GM12872 (cell line): Measurements from ENCODE around the gene SALL3.

Source experiments
- CTCF ChIP-seq: IDR thresholded peaks from 3 replicates; pipeline ENCODE4 v1.5.1; 2011; ENCODE audit warnings: low read depth, mild to moderate bottlenecking, low read length, moderate library complexity; ENCODE audit not compliant: insufficient read depth

SALL3 gene

GRCh38 chr18:79026491-79026890 lies 46.9 kb downstream of the SALL3 start:
- no peak for TF ChIP-seq CTCF

- TF ChIP-seq CTCF = no peak
These were observed 51.1 kb downstream of the SALL3 start for GRCh38 chr18:79030680-79031079.

- no peak for TF ChIP-seq CTCF
These were observed 62.7 kb downstream of the SALL3 start for GRCh38 chr18:79042276-79042675.

GRCh38 chr18:79043288-79043687 lies 63.7 kb downstream of the SALL3 start:
- TF ChIP-seq CTCF = no peak

- no peak for TF ChIP-seq CTCF
These were observed 66.9 kb downstream of the SALL3 start for GRCh38 chr18:79046522-79046921.

GRCh38 chr18:79047556-79048244 lies 68.1 kb downstream of the SALL3 start:
- TF ChIP-seq CTCF = no peak

- TF ChIP-seq CTCF = no peak
These were observed 68.6 kb downstream of the SALL3 start for GRCh38 chr18:79048245-79048632.

- TF ChIP-seq CTCF = no peak
These were observed 69.9 kb downstream of the SALL3 start for GRCh38 chr18:79049506-79049905.
